ENCODE measurements around the gene DHRSX. TPM values are rescaled to one million over a fixed set of nuclear protein-coding genes. Genes with fewer than 3 reads are reported as not detected.
"Not testable (repeated sequence)": the region's sequence is repeated elsewhere in the genome, so short reads cannot be mapped to it uniquely, and the experiment has no call there.

The DHRSX gene
- total RNA-seq, 1 experiment from 2014 or later, result 11.5 TPM

DNA sequence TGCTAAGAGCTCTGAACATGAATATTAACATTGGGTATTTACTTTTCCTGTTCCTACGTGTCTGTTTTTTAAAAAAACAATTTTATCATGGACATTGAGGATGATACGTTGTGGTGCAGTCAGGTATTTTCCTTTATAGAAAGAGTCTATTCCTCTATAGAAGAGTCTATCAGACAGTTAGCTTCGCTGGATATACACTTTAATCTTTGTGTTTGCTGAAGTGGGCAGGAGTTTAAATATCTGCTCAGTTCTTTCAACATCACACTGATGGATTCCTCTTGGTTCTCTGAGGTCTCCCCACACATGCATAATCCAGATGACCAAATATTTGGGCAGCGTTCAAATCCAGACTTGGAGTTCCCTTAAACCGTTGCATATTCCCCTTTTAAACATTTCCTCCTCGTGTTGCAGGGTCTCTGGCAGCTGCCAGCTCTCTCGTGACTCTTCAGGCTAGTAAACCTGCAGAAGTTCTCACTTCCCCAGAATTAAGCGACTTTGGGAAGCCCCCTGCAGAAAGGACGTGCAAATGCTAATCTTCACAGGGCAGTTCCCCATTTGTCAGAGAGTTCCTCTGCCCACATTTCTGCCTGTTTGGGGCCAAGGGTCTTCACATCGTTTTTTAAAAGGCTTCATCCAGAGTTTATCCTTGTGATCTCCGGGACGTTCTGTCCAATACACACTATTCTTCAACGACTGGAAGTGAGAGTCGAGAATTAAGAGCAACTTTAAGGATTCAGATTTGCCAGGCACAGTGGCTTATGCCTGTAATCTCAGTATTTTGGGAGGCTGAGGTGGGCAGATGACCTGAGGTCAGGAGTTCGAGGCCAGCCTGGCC lies 20.5 kb upstream of the DHRSX start:
- Histone ChIP-seq H3K36me3 (ENCODE audit: low read depth, low read length) (no peaks in the 10 kb centered on the region), H3K79me2 (ENCODE audit: low read length) (no peaks in the 10 kb centered on the region), H3F3A (ENCODE audit: low read length, unreplicated experiment) (no peaks in the 10 kb centered on the region), H2AFZ (ENCODE audit: low read length) (no peak overlapping the region), H3K27me3 (ENCODE audit: low read length) (peaks cover 19% of the 10 kb centered on the region; the same call in 1 of the 2 replicates), H3K4me1 (ENCODE audit: insufficient read depth, low read length) (no peaks in the 10 kb centered on the region), H4K20me1 (ENCODE audit: low read length) (no peaks in the 10 kb centered on the region), H3K27ac (ENCODE audit: low read length) (no peak overlapping the region), H3K9me2 (replicated peaks; ENCODE audit: low read length) (no peaks in the 10 kb centered on the region), H3K9ac (ENCODE audit: low read length) (no peak overlapping the region), H3K9me3 (ENCODE audit: low read length) (no peaks in the 10 kb centered on the region), H3K4me2 (ENCODE audit: low read length) (no peak overlapping the region), H3K4me3 (ENCODE audit: low read length) (no peak overlapping the region)
- no peak for TF ChIP-seq EZH2 (IDR thresholded peaks at IDR 0.05; ENCODE audit: low read length, unreplicated experiment)
- TF ChIP-seq, protein P1, sequence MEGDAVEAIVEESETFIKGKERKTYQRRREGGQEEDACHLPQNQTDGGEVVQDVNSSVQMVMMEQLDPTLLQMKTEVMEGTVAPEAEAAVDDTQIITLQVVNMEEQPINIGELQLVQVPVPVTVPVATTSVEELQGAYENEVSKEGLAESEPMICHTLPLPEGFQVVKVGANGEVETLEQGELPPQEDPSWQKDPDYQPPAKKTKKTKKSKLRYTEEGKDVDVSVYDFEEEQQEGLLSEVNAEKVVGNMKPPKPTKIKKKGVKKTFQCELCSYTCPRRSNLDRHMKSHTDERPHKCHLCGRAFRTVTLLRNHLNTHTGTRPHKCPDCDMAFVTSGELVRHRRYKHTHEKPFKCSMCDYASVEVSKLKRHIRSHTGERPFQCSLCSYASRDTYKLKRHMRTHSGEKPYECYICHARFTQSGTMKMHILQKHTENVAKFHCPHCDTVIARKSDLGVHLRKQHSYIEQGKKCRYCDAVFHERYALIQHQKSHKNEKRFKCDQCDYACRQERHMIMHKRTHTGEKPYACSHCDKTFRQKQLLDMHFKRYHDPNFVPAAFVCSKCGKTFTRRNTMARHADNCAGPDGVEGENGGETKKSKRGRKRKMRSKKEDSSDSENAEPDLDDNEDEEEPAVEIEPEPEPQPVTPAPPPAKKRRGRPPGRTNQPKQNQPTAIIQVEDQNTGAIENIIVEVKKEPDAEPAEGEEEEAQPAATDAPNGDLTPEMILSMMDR (conservative IDR thresholded peaks at IDR 0.05; ENCODE audit: low read depth, low read length), result no peak
- no peak for TF ChIP-seq EZH2phosphoT487 (IDR thresholded peaks at IDR 0.05; ENCODE audit: borderline replicate concordance, low read length)
- CTCF ChIA-PET, result no interaction called here
- intact Hi-C loops (cut with micrococcal nuclease), result no loop called here
- no peak for DNase-seq
- no TSS peak for BruUV-seq (replicated peaks)
- POLR2A ChIA-PET (ENCODE audit: unreplicated experiment), result no interaction called here
- ATAC-seq, result no peak

DNA sequence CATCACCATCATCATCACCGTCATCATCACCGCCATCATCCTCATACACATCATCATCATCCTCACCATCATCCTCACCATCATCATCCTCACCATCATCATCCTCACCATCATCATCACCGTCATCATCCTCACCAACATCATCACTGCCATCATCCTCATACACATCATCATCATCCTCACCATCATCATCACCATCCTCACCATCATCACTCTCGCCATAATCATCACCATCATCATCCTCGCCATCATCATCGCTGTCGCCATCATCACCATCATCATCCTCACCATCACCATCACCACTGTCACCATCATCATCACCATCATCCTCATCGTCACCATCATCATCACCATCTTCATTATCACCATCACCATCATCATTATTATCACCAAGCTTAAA lies 19.8 kb upstream of the DHRSX start:
- DNase-seq, result no peak
- Histone ChIP-seq H3K9ac (ENCODE audit: low read length) (no peak overlapping the region), H3K9me3 (ENCODE audit: low read length) (no peaks in the 10 kb centered on the region), H3K27me3 (ENCODE audit: low read length) (peaks cover 19% of the 10 kb centered on the region; the same call in 1 of the 2 replicates), H3K79me2 (ENCODE audit: low read length) (no peaks in the 10 kb centered on the region), H3K27ac (ENCODE audit: low read length) (no peak overlapping the region), H3K4me2 (ENCODE audit: low read length) (no peak overlapping the region), H3K9me2 (replicated peaks; ENCODE audit: low read length) (no peaks in the 10 kb centered on the region), H4K20me1 (ENCODE audit: low read length) (no peaks in the 10 kb centered on the region), H3K4me3 (ENCODE audit: low read length) (no peak overlapping the region), H2AFZ (ENCODE audit: low read length) (no peak overlapping the region), H3K36me3 (ENCODE audit: low read depth, low read length) (no peaks in the 10 kb centered on the region), H3F3A (ENCODE audit: low read length, unreplicated experiment) (no peaks in the 10 kb centered on the region), H3K4me1 (ENCODE audit: insufficient read depth, low read length) (no peaks in the 10 kb centered on the region)
- POLR2A ChIA-PET (ENCODE audit: unreplicated experiment), result no interaction called here
- CTCF ChIA-PET, result no interaction called here
- ATAC-seq, result no peak
- intact Hi-C loops (cut with micrococcal nuclease), result no loop called here
- no TSS peak for BruUV-seq (replicated peaks)
- TF ChIP-seq EZH2 (IDR thresholded peaks at IDR 0.05; ENCODE audit: low read length, unreplicated experiment), result no peak
- TF ChIP-seq, protein P1 (conservative IDR thresholded peaks at IDR 0.05; ENCODE audit: low read depth, low read length), result no peak
- no peak for TF ChIP-seq EZH2phosphoT487 (IDR thresholded peaks at IDR 0.05; ENCODE audit: borderline replicate concordance, low read length)

GRCh38 chrX:2519638-2520037 lies 18.9 kb upstream of the DHRSX start:
- H3K9me2 ChIP-seq (replicated peaks; ENCODE audit: low read length); H3K9me3 ChIP-seq (ENCODE audit: low read length); H3K36me3 ChIP-seq (ENCODE audit: low read depth, low read length); H2AFZ ChIP-seq (ENCODE audit: low read length); BruUV-seq (replicated peaks); CTCF ChIA-PET; H3K4me3 ChIP-seq (ENCODE audit: low read length); DNase-seq; H4K20me1 ChIP-seq (ENCODE audit: low read length); H3K9ac ChIP-seq (ENCODE audit: low read length); POLR2A ChIA-PET (ENCODE audit: unreplicated experiment); H3K4me2 ChIP-seq (ENCODE audit: low read length); H3F3A ChIP-seq (ENCODE audit: low read length, unreplicated experiment); H3K27ac ChIP-seq (ENCODE audit: low read length); intact Hi-C loops (cut with micrococcal nuclease); H3K4me1 ChIP-seq (ENCODE audit: insufficient read depth, low read length); ATAC-seq; H3K79me2 ChIP-seq (ENCODE audit: low read length): not testable (repeated sequence)
- peaks cover 15% of the 10 kb centered on the region; the same call in 1 of the 2 replicates for H3K27me3 ChIP-seq (ENCODE audit: low read length)

Measured in PC-3 (cell line).